GM12878 (cell line): ENCODE measurements around the gene WASF1. TPM values are rescaled to one million over a fixed set of nuclear protein-coding genes. Genes with fewer than 3 reads are reported as not detected.

Experiments
- ATAC-seq: fragments of 200-7000 bp; cut with Tn5 transposase; 3 replicates; pipeline ENCODE4 v1.9.1; 2020; ENCODE audit warnings: mild to moderate bottlenecking, moderate library complexity
- BruUV-seq: library from RNA; stranded (reverse); fragments of 400-500 nt; replicated peaks from 2 replicates; lab custom pipeline; 2021; lab: Mats Ljungman, UMichigan
- CTCF ChIA-PET: fragments of 300-600 bp; sonication (Branson Sonifier 250); formaldehyde crosslinking; extraction: SDS; loops from one replicate; lab custom pipeline; 2021; ENCODE audit warnings: inconsistent platforms; lab: Yijun Ruan, JAX
- POLR2A ChIA-PET: fragments of 350-600 bp; formaldehyde crosslinking; extraction: SDS; loops from one replicate; lab custom pipeline; 2021; ENCODE audit warnings: inconsistent platforms; lab: Charles Lee
- RAD21 ChIA-PET: fragments of 300-600 bp; sonication (Branson Sonifier 250); formaldehyde crosslinking; loops from one replicate; lab custom pipeline; 2023; ENCODE audit warnings: antibody characterized with exemption; ENCODE audit not compliant: unreplicated experiment; lab: Charles Lee
- SMC1A ChIA-PET: fragments of 300-600 bp; sonication (Branson Sonifier 250); formaldehyde crosslinking; loops from one replicate; lab custom pipeline; 2023; ENCODE audit not compliant: unreplicated experiment, uncharacterized antibody; lab: Charles Lee
- DNase-seq: peaks from one replicate; pipeline ENCODE4 v3.0.0-alpha.2; 2011; ENCODE audit warnings: low read depth, low spot score
- FAIRE-seq: peaks from 3 replicates; lab custom pipeline; 2011; peaks lifted over from hg19 to GRCh38; lab: Jason Lieb, UNC
- H2AFZ ChIP-seq: 2 replicates; pipeline ENCODE4 v1.6.0; 2011; ENCODE audit warnings: low read depth, low read length, control low read depth; ENCODE audit not compliant: control insufficient read depth
- H3K27ac ChIP-seq: 2 replicates; pipeline ENCODE4 v1.5.1; 2011; ENCODE audit warnings: control low read depth; ENCODE audit not compliant: control insufficient read depth, insufficient read depth
- H3K27me3 ChIP-seq, 2 experiments: replicated peaks in 1 of 2; 2 replicates each; pipeline versions ENCODE4 v1.6.0 to v1.6.1; 2011; ENCODE audit warnings: low read length in 1 of 2; ENCODE audit not compliant: control insufficient read depth in 2 of 2, insufficient read depth in 2 of 2
- H3K36me3 ChIP-seq, 2 experiments: 2 replicates each; pipeline ENCODE4 v1.5.1; 2011; ENCODE audit warnings: low read length in 1 of 2; ENCODE audit not compliant: control insufficient read depth in 2 of 2, insufficient read depth in 2 of 2
- H3K4me1 ChIP-seq: 2 replicates; pipeline ENCODE4 v1.6.1; 2011; ENCODE audit warnings: mild to moderate bottlenecking, low read length, moderate library complexity, mixed read lengths; ENCODE audit not compliant: control insufficient read depth, insufficient read depth
- H3K4me2 ChIP-seq: 2 replicates; pipeline ENCODE4 v1.6.0; 2011; ENCODE audit warnings: control low read depth; ENCODE audit not compliant: control insufficient read depth, insufficient read depth
- H3K4me3 ChIP-seq: fragments of 200-600 bp; sonication (generic); 2 replicates; pipeline ENCODE4 v1.5.1; 2016
- H3K79me2 ChIP-seq: 2 replicates; pipeline ENCODE4 v1.6.0; 2011; ENCODE audit warnings: low read length; ENCODE audit not compliant: control insufficient read depth, insufficient read depth
- H3K9ac ChIP-seq: 2 replicates; pipeline ENCODE4 v1.8.0; 2011; ENCODE audit warnings: low read length, control low read depth, mixed read lengths; ENCODE audit not compliant: control insufficient read depth, insufficient read depth
- H3K9me3 ChIP-seq: replicated peaks from 3 replicates; pipeline ENCODE4 v1.5.1; 2011; ENCODE audit warnings: mild to moderate bottlenecking, low read length; ENCODE audit not compliant: control insufficient read depth, insufficient read depth
- H4K20me1 ChIP-seq: 2 replicates; pipeline ENCODE4 v1.6.0; 2011; ENCODE audit not compliant: control insufficient read depth, insufficient read depth
- ATF7 ChIP-seq: fragments of 450-650 bp; IDR thresholded peaks from 2 replicates; pipeline ENCODE4 v1.6.1; 2016; ENCODE audit warnings: low read depth, mild to moderate bottlenecking
- BRCA1 ChIP-seq: IDR thresholded peaks from 2 replicates; pipeline ENCODE4 v1.6.1; 2011; ENCODE audit warnings: low read depth, low read length, improper control_type of control experiment
- CREB1 ChIP-seq: IDR thresholded peaks from 2 replicates; pipeline ENCODE4 v1.6.1; 2012; ENCODE audit warnings: low read depth, mild to moderate bottlenecking, inconsistent platforms
- MEF2A ChIP-seq: IDR thresholded peaks from 2 replicates; pipeline ENCODE4 v1.6.1; 2011; ENCODE audit warnings: low read depth, mild to moderate bottlenecking, low read length, moderate library complexity; ENCODE audit not compliant: insufficient read depth
- NFYB ChIP-seq: IDR thresholded peaks from 2 replicates; pipeline ENCODE4 v1.6.1; 2011; ENCODE audit warnings: low read depth, mild to moderate bottlenecking, low read length, improper control_type of control experiment, moderate library complexity; ENCODE audit not compliant: insufficient read depth
- SMARCA5 ChIP-seq: fragments of 450-650 bp; IDR thresholded peaks from 2 replicates; pipeline ENCODE4 v1.6.1; 2017; ENCODE audit warnings: mild to moderate bottlenecking
- SRF ChIP-seq, 2 experiments: IDR thresholded peaks; 2 replicates each; pipeline ENCODE4 v1.6.1; 2011; ENCODE audit warnings: low read depth in 2 of 2, low read length in 2 of 2, mild to moderate bottlenecking in 1 of 2, moderate library complexity in 1 of 2
- ZSCAN29 ChIP-seq: fragments of 450-650 bp; IDR thresholded peaks from 2 replicates; pipeline ENCODE4 v1.6.1; 2017; ENCODE audit warnings: mild to moderate bottlenecking, moderate library complexity
- ZZZ3 ChIP-seq: IDR thresholded peaks from 2 replicates; pipeline ENCODE4 v1.6.1; 2011; ENCODE audit warnings: low read depth; ENCODE audit not compliant: control insufficient read depth, insufficient read length
- WGBS: methylation state at CpG from one replicate; pipeline ENCODE4 v1.1.6; 2016; ENCODE audit warnings: low lambda C conversion rate; ENCODE audit not compliant: insufficient replicate concordance, insufficient coverage; ENCODE audit errors: missing lambda C conversion rate; 5-methylcytosine and 5-hydroxymethylcytosine counted together
- in situ Hi-C: fragments of 300-500 bp; cut with MboI; formaldehyde crosslinking; loops from 9 replicates; pipeline ENCODE4 v1.14.3; 2018; ENCODE audit warnings: mixed read lengths
- intact Hi-C: fragments of 100-400 bp; cut with micrococcal nuclease; formaldehyde crosslinking; loops from one replicate; pipeline ENCODE4 v1.14.2; 2022; ENCODE audit not compliant: unreplicated experiment
- polyA plus RNA-seq, 11 experiments: library from polyadenylated mRNA; depleted of rRNA in 4 of 11; unstranded in 6 of 11; stranded (reverse) in 5 of 11; fragments of >200 nt; fragmentation: Nextera tagmentation in 4 of 11; fragmentation: Illumina TruSeq in 1 of 11; extraction: Ambion mirVana in 4 of 11; extraction: Trizol in 1 of 11; gene quantifications; 1 replicate in 1 of 11; 2 replicates in 10 of 11; pipeline versions ENCODE4 v1.2.1 to v1.2.3, GENCODE V29; 2011 to 2016; ENCODE audit warnings: inconsistent platforms in 2 of 11, missing spikeins in 2 of 11, low read depth in 1 of 11
- total RNA-seq, 4 experiments: library from RNA; depleted of rRNA in 3 of 4; stranded (reverse); fragments of >200 nt in 3 of 4; fragmentation: Illumina TruSeq in 1 of 4; extraction: Trizol in 1 of 4; gene quantifications; 2 replicates each; pipeline versions ENCODE4 v1.2.1 to v1.2.3, GENCODE V29; 2013 to 2021
- TF ChIP-seq, protein P1 (sequence below): fragments of 450-650 bp; IDR thresholded peaks from 2 replicates; pipeline ENCODE4 v1.6.1; 2017; ENCODE audit warnings: low read depth, mild to moderate bottlenecking, moderate library complexity
- TF ChIP-seq, protein P2 (sequence below): fragments of 450-650 bp; IDR thresholded peaks from 2 replicates; pipeline ENCODE4 v1.6.1; 2017; ENCODE audit warnings: borderline replicate concordance
- TF ChIP-seq, protein P3 (sequence below): fragments of 450-650 bp; IDR thresholded peaks from 2 replicates; pipeline ENCODE4 v1.6.1; 2018; ENCODE audit warnings: borderline replicate concordance, mild to moderate bottlenecking; ENCODE audit not compliant: partially characterized antibody
- TF ChIP-seq, protein P4 (sequence below): fragments of 150-350 bp; IDR thresholded peaks from 2 replicates; pipeline ENCODE4 v1.6.1; 2016; ENCODE audit warnings: low read depth, low read length

The WASF1 gene
- total and polyA plus RNA-seq, 10 of the 15 experiments (the other 5 are each of a cell fraction or from before 2014, with no cell fraction given), result 1.3 to 10.2 (median 4.5) TPM

DNA sequence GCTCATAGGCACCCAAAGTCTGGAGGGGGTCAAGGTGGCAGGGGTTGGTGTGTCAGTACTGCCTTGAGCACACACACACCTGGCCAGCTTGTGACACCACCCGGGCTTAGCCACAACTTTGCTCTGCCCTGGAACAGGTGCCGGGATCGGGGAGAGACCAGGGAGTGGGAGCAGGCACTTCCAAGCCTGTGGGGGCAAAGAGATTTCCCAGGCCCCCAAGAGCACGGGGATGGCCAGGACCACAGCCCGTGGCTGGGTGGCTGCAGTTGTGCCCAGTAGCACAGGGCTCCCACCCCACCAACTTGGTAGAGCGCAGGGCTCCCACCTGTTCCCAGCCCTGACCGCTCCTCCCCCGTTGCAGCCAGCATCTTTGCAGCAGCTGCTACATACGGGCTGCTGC is 40.4 kb downstream of the WASF1 start (continued):
- TF ChIP-seq, protein P1, sequence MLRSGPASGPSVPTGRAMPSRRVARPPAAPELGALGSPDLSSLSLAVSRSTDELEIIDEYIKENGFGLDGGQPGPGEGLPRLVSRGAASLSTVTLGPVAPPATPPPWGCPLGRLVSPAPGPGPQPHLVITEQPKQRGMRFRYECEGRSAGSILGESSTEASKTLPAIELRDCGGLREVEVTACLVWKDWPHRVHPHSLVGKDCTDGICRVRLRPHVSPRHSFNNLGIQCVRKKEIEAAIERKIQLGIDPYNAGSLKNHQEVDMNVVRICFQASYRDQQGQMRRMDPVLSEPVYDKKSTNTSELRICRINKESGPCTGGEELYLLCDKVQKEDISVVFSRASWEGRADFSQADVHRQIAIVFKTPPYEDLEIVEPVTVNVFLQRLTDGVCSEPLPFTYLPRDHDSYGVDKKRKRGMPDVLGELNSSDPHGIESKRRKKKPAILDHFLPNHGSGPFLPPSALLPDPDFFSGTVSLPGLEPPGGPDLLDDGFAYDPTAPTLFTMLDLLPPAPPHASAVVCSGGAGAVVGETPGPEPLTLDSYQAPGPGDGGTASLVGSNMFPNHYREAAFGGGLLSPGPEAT, result no peak
- no peak for TF ChIP-seq ATF7
- TF ChIP-seq ZZZ3, result no peak
- TF ChIP-seq, protein P2, sequence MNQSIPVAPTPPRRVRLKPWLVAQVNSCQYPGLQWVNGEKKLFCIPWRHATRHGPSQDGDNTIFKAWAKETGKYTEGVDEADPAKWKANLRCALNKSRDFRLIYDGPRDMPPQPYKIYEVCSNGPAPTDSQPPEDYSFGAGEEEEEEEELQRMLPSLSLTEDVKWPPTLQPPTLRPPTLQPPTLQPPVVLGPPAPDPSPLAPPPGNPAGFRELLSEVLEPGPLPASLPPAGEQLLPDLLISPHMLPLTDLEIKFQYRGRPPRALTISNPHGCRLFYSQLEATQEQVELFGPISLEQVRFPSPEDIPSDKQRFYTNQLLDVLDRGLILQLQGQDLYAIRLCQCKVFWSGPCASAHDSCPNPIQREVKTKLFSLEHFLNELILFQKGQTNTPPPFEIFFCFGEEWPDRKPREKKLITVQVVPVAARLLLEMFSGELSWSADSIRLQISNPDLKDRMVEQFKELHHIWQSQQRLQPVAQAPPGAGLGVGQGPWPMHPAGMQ, result no peak
- TF ChIP-seq SMARCA5, result no peak

DNA sequence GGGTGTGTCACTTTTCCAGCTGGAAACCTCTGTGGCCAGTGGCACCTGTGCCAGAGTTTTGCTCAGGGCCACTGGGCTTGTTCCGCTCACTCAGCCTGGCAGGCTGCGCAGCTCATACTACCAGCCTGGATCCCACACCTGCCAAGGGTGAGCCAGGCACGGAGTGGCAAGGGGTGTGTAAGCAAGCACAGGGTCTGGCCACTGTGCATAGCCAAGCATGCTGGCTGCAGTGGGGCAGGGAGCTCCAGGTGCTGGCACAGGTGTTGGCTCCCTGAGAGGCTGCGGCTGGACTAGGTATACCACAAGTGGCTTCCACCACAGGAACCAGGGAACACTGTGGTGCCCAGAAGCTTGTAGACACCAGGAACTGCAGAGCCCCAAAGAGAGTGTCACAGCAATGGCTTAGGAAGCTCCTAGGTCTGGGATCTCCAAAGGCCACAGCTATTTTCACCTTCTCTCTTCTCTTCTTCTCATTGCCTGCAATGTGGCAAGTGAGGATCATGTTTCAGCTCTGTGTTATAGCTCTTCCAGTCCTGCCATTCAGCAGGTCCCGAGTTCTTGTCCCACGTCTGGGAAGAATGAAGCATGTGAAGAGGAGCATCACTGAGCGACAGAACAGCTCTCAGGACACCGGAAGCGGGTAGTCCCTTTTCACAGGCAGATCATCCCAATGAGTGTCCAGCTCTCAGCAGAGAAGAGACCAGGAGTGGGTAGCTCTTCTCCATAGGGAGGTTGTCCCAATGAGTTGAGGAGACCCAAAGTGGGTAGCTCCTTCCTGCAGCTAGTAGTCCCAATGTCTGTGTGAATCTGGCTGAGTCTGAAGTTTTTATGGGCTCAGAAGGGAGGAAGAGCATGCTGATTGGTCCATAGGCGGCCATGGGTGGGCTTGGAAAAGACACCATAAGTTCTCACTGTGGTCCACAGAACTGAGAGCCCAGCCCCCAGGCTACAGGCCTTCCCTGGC is 41.3 kb downstream of the WASF1 start:
- no peak for DNase-seq
- Histone ChIP-seq H3K4me3 (no peak overlapping the region), H3K27me3 (no peaks in the 10 kb centered on the region), H3K4me2 (no peak overlapping the region), H3K9ac (no peak overlapping the region), H3K36me3 (no peaks in the 10 kb centered on the region), H4K20me1 (no peaks in the 10 kb centered on the region), H3K79me2 (no peaks in the 10 kb centered on the region), H2AFZ (no peak overlapping the region), H3K4me1 (no peaks in the 10 kb centered on the region), H3K9me3 (no peaks in the 10 kb centered on the region; the same call in 2 of the 3 replicates), H3K27ac (no peak overlapping the region)
- 57% methylated on average over 10 of the region's 10 CpGs for WGBS
- RAD21 ChIA-PET, result no interaction called here
- FAIRE-seq, result no peak
- POLR2A ChIA-PET, result no interaction called here
- intact Hi-C loops (no loop called here), in situ Hi-C loops (no loop called here)
- BruUV-seq, result no TSS peak
- ATAC-seq, result no peak
- SMC1A ChIA-PET, result no interaction called here
- CTCF ChIA-PET, result no interaction called here
- TF ChIP-seq MEF2A, result no peak
- TF ChIP-seq, protein P3, sequence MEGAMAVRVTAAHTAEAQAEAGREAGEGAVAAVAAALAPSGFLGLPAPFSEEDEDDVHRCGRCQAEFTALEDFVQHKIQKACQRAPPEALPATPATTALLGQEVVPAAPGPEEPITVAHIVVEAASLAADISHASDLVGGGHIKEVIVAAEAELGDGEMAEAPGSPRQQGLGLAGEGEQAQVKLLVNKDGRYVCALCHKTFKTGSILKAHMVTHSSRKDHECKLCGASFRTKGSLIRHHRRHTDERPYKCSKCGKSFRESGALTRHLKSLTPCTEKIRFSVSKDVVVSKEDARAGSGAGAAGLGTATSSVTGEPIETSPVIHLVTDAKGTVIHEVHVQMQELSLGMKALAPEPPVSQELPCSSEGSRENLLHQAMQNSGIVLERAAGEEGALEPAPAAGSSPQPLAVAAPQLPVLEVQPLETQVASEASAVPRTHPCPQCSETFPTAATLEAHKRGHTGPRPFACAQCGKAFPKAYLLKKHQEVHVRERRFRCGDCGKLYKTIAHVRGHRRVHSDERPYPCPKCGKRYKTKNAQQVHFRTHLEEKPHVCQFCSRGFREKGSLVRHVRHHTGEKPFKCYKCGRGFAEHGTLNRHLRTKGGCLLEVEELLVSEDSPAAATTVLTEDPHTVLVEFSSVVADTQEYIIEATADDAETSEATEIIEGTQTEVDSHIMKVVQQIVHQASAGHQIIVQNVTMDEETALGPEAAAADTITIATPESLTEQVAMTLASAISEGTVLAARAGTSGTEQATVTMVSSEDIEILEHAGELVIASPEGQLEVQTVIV, result no peak
- no peak for TF ChIP-seq BRCA1
- TF ChIP-seq, protein P4, sequence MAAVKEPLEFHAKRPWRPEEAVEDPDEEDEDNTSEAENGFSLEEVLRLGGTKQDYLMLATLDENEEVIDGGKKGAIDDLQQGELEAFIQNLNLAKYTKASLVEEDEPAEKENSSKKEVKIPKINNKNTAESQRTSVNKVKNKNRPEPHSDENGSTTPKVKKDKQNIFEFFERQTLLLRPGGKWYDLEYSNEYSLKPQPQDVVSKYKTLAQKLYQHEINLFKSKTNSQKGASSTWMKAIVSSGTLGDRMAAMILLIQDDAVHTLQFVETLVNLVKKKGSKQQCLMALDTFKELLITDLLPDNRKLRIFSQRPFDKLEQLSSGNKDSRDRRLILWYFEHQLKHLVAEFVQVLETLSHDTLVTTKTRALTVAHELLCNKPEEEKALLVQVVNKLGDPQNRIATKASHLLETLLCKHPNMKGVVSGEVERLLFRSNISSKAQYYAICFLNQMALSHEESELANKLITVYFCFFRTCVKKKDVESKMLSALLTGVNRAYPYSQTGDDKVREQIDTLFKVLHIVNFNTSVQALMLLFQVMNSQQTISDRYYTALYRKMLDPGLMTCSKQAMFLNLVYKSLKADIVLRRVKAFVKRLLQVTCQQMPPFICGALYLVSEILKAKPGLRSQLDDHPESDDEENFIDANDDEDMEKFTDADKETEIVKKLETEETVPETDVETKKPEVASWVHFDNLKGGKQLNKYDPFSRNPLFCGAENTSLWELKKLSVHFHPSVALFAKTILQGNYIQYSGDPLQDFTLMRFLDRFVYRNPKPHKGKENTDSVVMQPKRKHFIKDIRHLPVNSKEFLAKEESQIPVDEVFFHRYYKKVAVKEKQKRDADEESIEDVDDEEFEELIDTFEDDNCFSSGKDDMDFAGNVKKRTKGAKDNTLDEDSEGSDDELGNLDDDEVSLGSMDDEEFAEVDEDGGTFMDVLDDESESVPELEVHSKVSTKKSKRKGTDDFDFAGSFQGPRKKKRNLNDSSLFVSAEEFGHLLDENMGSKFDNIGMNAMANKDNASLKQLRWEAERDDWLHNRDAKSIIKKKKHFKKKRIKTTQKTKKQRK, result no peak
- no peak for TF ChIP-seq CREB1
- no peak for TF ChIP-seq SRF (IDR thresholded peaks at IDR 0.05; ENCODE audit: low read depth in 2 of 2, low read length in 2 of 2)
- no peak for TF ChIP-seq ZSCAN29
- TF ChIP-seq NFYB, result no peak
